NCI-H524 treated with DMSO at 0.1 percent for 48 hours (cell line): ENCODE measurements around the gene EDN3.

Experiments used
- DNase-seq: peaks from one replicate; lab custom pipeline; 2025; lab: John Stamatoyannopoulos, UW

Gene EDN3

DNA sequence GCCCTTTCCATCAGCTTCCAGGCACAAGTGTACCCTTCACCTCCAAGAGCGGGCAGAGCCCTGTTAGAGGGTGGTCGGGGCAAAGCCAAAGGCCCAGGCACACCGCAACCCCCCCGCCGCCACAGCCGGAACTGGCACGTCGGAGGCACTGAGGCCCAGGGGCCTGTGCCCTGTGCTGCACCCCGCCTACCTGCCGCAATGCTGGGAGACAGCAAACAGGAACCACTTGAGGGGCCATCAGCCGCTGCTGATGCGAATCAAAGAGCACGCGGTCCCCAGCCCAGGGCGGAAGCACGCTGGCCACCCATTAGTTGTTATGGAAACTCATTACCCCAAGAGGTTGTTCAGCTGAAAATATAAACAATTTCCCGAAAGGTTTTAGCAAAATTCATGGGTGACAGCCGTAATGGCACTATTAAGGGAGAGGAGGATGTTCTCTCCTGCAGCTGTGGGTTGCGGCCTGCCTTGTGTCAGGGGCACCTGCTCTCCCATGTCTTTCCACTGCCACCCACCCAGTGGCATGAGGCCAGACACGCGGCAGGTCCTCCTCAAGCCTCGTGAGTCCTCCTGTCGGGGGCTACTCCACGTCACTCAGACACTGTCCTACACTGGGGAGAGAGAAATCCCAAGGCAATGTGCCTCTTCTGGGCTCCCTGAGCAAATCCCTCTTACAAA lies 65.3 kb downstream of the EDN3 start:
- DNase-seq = no peak

DNA sequence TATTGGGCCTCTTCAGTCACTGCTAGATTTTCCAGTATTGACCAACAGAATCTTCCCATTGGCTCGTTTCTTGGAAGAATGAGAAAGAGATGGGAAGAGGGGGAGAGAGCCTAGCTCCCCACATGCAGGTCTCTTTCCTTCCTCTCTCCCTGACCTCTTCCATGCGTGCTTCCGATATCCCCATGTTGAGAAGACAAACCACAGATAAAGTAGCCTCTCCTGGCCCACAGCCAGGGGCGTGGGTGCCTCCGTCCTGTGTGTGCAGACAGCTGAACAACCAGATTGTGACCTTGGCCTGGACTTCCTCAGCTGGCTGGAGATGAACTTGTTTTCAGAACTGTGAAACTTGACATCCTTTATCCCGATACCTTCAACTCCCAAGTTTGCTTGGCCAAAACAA lies 71.0 kb downstream of the EDN3 start:
- DNase-seq = no peak

DNA sequence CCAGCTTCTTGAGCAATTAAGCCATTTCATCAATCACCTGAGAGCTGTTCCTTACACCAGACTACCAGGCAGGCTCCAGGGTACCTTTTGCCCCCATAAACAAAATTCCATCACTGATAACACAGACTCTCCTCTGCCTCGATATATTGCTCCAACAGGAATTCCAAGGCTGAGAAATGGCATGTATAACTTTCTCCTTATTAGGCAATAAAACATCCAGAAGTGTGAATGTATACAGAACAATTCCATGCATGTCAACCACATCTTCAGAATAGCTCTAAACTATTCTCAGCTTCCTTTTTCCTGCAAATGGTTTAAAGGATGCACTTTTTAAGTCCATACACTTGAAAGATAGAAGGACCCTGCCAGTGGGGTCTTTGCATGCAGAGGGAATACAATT lies 73.8 kb downstream of the EDN3 start:
- DNase-seq = no peak

DNA sequence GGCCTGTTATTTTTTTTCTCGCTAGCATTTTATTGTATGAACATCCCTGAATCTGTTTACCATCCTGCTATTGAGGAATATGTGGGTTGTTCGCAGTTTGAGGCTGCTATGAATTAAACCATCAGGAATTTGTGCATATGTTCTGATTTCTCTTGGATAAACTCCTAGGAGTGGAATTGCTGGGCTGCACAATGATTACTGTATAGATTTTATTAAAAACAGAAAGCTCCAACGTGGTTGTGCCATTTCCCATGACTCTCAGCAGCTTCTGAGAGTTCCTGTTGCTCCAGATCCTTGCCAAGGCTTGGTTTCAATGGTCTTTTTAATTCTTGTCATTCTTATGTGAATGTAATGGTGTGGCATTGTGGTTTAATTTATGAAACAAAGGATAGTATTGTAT lies 75.1 kb downstream of the EDN3 start:
- DNase-seq = no peak
